Measurements from ENCODE around the gene NUP188. TPM values are rescaled to one million over a fixed set of nuclear protein-coding genes. Genes with fewer than 3 reads are reported as not detected.

The NUP188 gene
- polyA plus RNA-seq, 1 donor (not counting 4 experiments of a cell fraction or from before 2014, with no cell fraction given) = 31.1 TPM

- Histone ChIP-seq H3K4me1 (ENCODE audit: control insufficient read depth, extremely low read depth, insufficient read depth, low read length) (peaks cover 7% of the 10 kb centered on the region), H3K9me1 (ENCODE audit: control insufficient read depth, extremely low read depth, insufficient read depth, low read length) (no peaks in the 10 kb centered on the region), H4K20me1 (ENCODE audit: control insufficient read depth, extremely low read depth, insufficient read depth, low read length) (no peaks in the 10 kb centered on the region), H3K4me2 (ENCODE audit: control insufficient read depth, extremely low read depth, insufficient read depth, low read depth, low read length) (no peak overlapping the region), H3K9me3 (ENCODE audit: control insufficient read depth, low read depth, low read length) (no peaks in the 10 kb centered on the region), H2AFZ (ENCODE audit: control insufficient read depth, low read length) (no peak overlapping the region), H3K4me3 (ENCODE audit: control insufficient read depth in 2 of 3, extremely low read depth in 1 of 3, insufficient read depth in 2 of 3, low read depth in 1 of 3, low read length in 3 of 3) (no peak overlapping the region), H3K36me3 (ENCODE audit: control insufficient read depth in 2 of 2, extremely low read depth in 1 of 2, insufficient read depth in 2 of 2, low read length in 2 of 2) (peaks cover 37 to 51% of the 10 kb centered on the region in 2 experiments), H3K27ac (ENCODE audit: control insufficient read depth, insufficient read depth, low read length) (no peak overlapping the region), H3K79me2 (ENCODE audit: control insufficient read depth, insufficient read depth, low read length) (no peaks in the 10 kb centered on the region), H3K27me3 (ENCODE audit: control insufficient read depth, extremely low read depth, insufficient read depth, low read length) (no peaks in the 10 kb centered on the region), H3K9ac (ENCODE audit: control insufficient read depth, extremely low read depth, insufficient read depth, low read length) (no peak overlapping the region)
- dilution Hi-C loops (cut with MboI; ENCODE audit: extremely low pct_ligation_motif_present, low sequenced_read_pairs) = no loop called here
- DNase-seq (ENCODE audit: low read depth, low spot score) = no peak
- no peak for FAIRE-seq
- no peak for TF ChIP-seq EZH2 (IDR thresholded peaks at IDR 0.05; ENCODE audit: low read length)
- no peak for TF ChIP-seq CTCF (optimal IDR thresholded peaks at IDR 0.05 in 1 of 3, IDR thresholded peaks at IDR 0.05 in 1 of 3, conservative IDR thresholded peaks at IDR 0.05 in 1 of 3; ENCODE audit: extremely low read depth in 1 of 3, insufficient read depth in 2 of 3, low read length in 3 of 3)
Observed at GRCh38 chr9:128995791-128996190, 48.3 kb downstream of the NUP188 start.

GRCh38 chr9:128998462-128998861, 51.0 kb downstream of the NUP188 start:
- Histone ChIP-seq H3K79me2 (ENCODE audit: control insufficient read depth, insufficient read depth, low read length) (no peaks in the 10 kb centered on the region), H3K27ac (ENCODE audit: control insufficient read depth, insufficient read depth, low read length) (no peak overlapping the region), H4K20me1 (ENCODE audit: control insufficient read depth, extremely low read depth, insufficient read depth, low read length) (no peaks in the 10 kb centered on the region), H3K4me2 (ENCODE audit: control insufficient read depth, extremely low read depth, insufficient read depth, low read depth, low read length) (no peak overlapping the region), H3K4me1 (ENCODE audit: control insufficient read depth, extremely low read depth, insufficient read depth, low read length) (peaks cover 7% of the 10 kb centered on the region), H3K27me3 (ENCODE audit: control insufficient read depth, extremely low read depth, insufficient read depth, low read length) (no peaks in the 10 kb centered on the region), H2AFZ (ENCODE audit: control insufficient read depth, low read length) (no peak overlapping the region), H3K9ac (ENCODE audit: control insufficient read depth, extremely low read depth, insufficient read depth, low read length) (no peak overlapping the region), H3K9me1 (ENCODE audit: control insufficient read depth, extremely low read depth, insufficient read depth, low read length) (no peaks in the 10 kb centered on the region), H3K4me3 (ENCODE audit: control insufficient read depth in 2 of 3, extremely low read depth in 1 of 3, insufficient read depth in 2 of 3, low read depth in 1 of 3, low read length in 3 of 3) (no peak overlapping the region), H3K9me3 (ENCODE audit: control insufficient read depth, low read depth, low read length) (no peaks in the 10 kb centered on the region), H3K36me3 (ENCODE audit: control insufficient read depth in 2 of 2, extremely low read depth in 1 of 2, insufficient read depth in 2 of 2, low read length in 2 of 2) (peaks cover 50 to 75% of the 10 kb centered on the region in 2 experiments)
- dilution Hi-C loops (cut with MboI; ENCODE audit: extremely low pct_ligation_motif_present, low sequenced_read_pairs) = no loop called here
- TF ChIP-seq EZH2 (IDR thresholded peaks at IDR 0.05; ENCODE audit: low read length) (no peak), CTCF (optimal IDR thresholded peaks at IDR 0.05 in 1 of 3, IDR thresholded peaks at IDR 0.05 in 1 of 3, conservative IDR thresholded peaks at IDR 0.05 in 1 of 3; ENCODE audit: extremely low read depth in 1 of 3, insufficient read depth in 2 of 3, low read length in 3 of 3) (no peak)
- no peak for DNase-seq (ENCODE audit: low read depth, low spot score)
- FAIRE-seq = no peak
